ENCODE data around the gene CEBPE. TPM values are rescaled to one million over a fixed set of nuclear protein-coding genes. Genes with fewer than 3 reads are reported as not detected.

The CEBPE gene
- total and polyA plus RNA-seq, 4 donors = 0.08 to 4.4 (median 0.16) TPM; not detected in 1

- no peak for TF ChIP-seq YY1 (IDR thresholded peaks at IDR 0.05)
- WGBS = 85% methylated on average over 4 of the region's 4 CpGs
- H3K36me3 ChIP-seq (ENCODE audit: control insufficient read depth in 4 of 4, insufficient read depth in 3 of 4, low read depth in 1 of 4, low read length in 3 of 4) = peaks cover 14 to 54% (median 41%) of the 10 kb centered on the region in 4 donors
- no peaks in the 10 kb centered on the region for H3K9me3 ChIP-seq (ENCODE audit: control insufficient read depth in 4 of 4, low read length in 3 of 4)
- H3K27ac ChIP-seq (ENCODE audit: low read depth in 1 of 2, low read length in 2 of 2) = no peak overlapping the region
- DNase-seq (ENCODE audit: low spot score) = no peak
- no peaks in the 10 kb centered on the region for H3K27me3 ChIP-seq (ENCODE audit: control insufficient read depth in 4 of 4, insufficient read depth in 4 of 4, low read length in 3 of 4)
- peaks cover 0 to 14% (median 8%) of the 10 kb centered on the region in 4 donors for H3K4me1 ChIP-seq (ENCODE audit: control insufficient read depth in 4 of 4, insufficient read depth in 4 of 4, low read length in 3 of 4)
- H3K9ac ChIP-seq (ENCODE audit: low read depth in 1 of 2, low read length in 2 of 2) = no peak overlapping the region
- no peak overlapping the region for H3K4me3 ChIP-seq (ENCODE audit: low read depth in 1 of 3, low read length in 3 of 3)
These were observed 28.8 kb downstream of the CEBPE start for GRCh38 chr14:23090254-23090636.

- no peak overlapping the region for H3K27ac ChIP-seq (ENCODE audit: low read depth in 1 of 2, low read length in 2 of 2)
- no peak overlapping the region for H3K4me3 ChIP-seq (ENCODE audit: low read depth in 1 of 3, low read length in 3 of 3)
- WGBS = 91% methylated on average over 12 of the region's 12 CpGs
- no peaks in the 10 kb centered on the region for H3K27me3 ChIP-seq (ENCODE audit: control insufficient read depth in 4 of 4, insufficient read depth in 4 of 4, low read length in 3 of 4)
- H3K9me3 ChIP-seq (ENCODE audit: control insufficient read depth in 4 of 4, low read length in 3 of 4) = no peaks in the 10 kb centered on the region
- H3K36me3 ChIP-seq (ENCODE audit: control insufficient read depth in 4 of 4, insufficient read depth in 3 of 4, low read depth in 1 of 4, low read length in 3 of 4) = peaks cover 17 to 56% (median 44%) of the 10 kb centered on the region in 4 donors
- TF ChIP-seq HNF4A (conservative IDR thresholded peaks at IDR 0.05) (no peak), RXRA (IDR thresholded peaks at IDR 0.05) (no peak), EGR1 (IDR thresholded peaks at IDR 0.05; ENCODE audit: low read depth in 2 of 2) (no peak), FOXA2 (IDR thresholded peaks at IDR 0.05) (no peak), TAF1 (conservative IDR thresholded peaks at IDR 0.05) (no peak), NR2F2 (IDR thresholded peaks at IDR 0.05) (no peak), FOXA1 (IDR thresholded peaks at IDR 0.05) (no peak), ZBTB33 (IDR thresholded peaks at IDR 0.05) (no peak), YY1 (IDR thresholded peaks at IDR 0.05) (no peak), ATF3 (IDR thresholded peaks at IDR 0.05) (no peak), JUND (IDR thresholded peaks at IDR 0.05) (no peak), MAX (IDR thresholded peaks at IDR 0.05) (no peak), REST (IDR thresholded peaks at IDR 0.05) (no peak), RAD21 (IDR thresholded peaks at IDR 0.05) (no peak), CTCF (IDR thresholded peaks at IDR 0.05; ENCODE audit: low read depth, low read length, missing input control) (no peak)
- H3K4me1 ChIP-seq (ENCODE audit: control insufficient read depth in 4 of 4, insufficient read depth in 4 of 4, low read length in 3 of 4) = peaks cover 0 to 14% (median 8%) of the 10 kb centered on the region in 4 donors
- no peak for DNase-seq (ENCODE audit: low spot score)
- H3K9ac ChIP-seq (ENCODE audit: low read depth in 1 of 2, low read length in 2 of 2) = no peak overlapping the region
These were observed 29.4 kb downstream of the CEBPE start for GRCh38 chr14:23089498-23090253.
